IMR-90 (cell line): Measurements from ENCODE around the gene TBX4. TPM values are rescaled to one million over a fixed set of nuclear protein-coding genes. Genes with fewer than 3 reads are reported as not detected.

Experiments
- ATAC-seq: fragments of 200-7000 bp; cut with Tn5 transposase; 2 replicates; pipeline ENCODE4 v1.9.1; 2020; ENCODE audit warnings: low read depth, mild to moderate bottlenecking, moderate library complexity
- BruUV-seq: library from RNA; stranded (reverse); fragments of 400-500 nt; replicated peaks from 2 replicates; lab custom pipeline; 2021; lab: Mats Ljungman, UMichigan
- CTCF ChIA-PET: fragments of 300-600 bp; formaldehyde crosslinking; extraction: SDS; loops from one replicate; lab custom pipeline; 2021; ENCODE audit warnings: antibody characterized with exemption; lab: Yijun Ruan, JAX
- POLR2A ChIA-PET: fragments of 300-600 bp; sonication (Branson Sonifier 250); formaldehyde crosslinking; loops from one replicate; lab custom pipeline; 2022; ENCODE audit warnings: antibody characterized with exemption; ENCODE audit not compliant: unreplicated experiment; lab: Charles Lee
- DNase-seq: peaks from one replicate; pipeline ENCODE4 v3.0.0; 2013
- H2AFZ ChIP-seq: replicated peaks from 2 replicates; pipeline ENCODE3; 2013; ENCODE audit warnings: low read length, mild to moderate bottlenecking; ENCODE audit not compliant: poor library complexity
- H2AK5ac ChIP-seq: 2 replicates; pipeline ENCODE4 v1.6.1; 2013; ENCODE audit warnings: low read depth, low read length, inconsistent platforms
- H2AK9ac ChIP-seq: replicated peaks from 2 replicates; pipeline ENCODE3; 2013; ENCODE audit warnings: mild to moderate bottlenecking, low read depth, low read length, moderate library complexity; ENCODE audit not compliant: poor library complexity
- H2BK120ac ChIP-seq: 2 replicates; pipeline ENCODE4 v1.6.1; 2013; ENCODE audit warnings: low read depth, low read length, inconsistent platforms
- H2BK15ac ChIP-seq: 3 replicates; pipeline ENCODE4 v1.6.1; 2013; ENCODE audit warnings: low read depth, low read length, inconsistent platforms
- H2BK20ac ChIP-seq: 2 replicates; pipeline ENCODE4 v1.6.1; 2013; ENCODE audit warnings: low read depth, mild to moderate bottlenecking, inconsistent platforms, low read length, moderate library complexity
- H2BK5ac ChIP-seq: 2 replicates; pipeline ENCODE4 v1.6.1; 2013; ENCODE audit warnings: mild to moderate bottlenecking, low read depth, low read length, inconsistent platforms; ENCODE audit not compliant: poor library complexity, severe bottlenecking
- H3K14ac ChIP-seq: replicated peaks from 2 replicates; pipeline ENCODE4 v1.6.1; 2013; ENCODE audit warnings: low read depth, low read length, inconsistent platforms
- H3K18ac ChIP-seq: 2 replicates; pipeline ENCODE4 v1.6.1; 2013; ENCODE audit warnings: low read depth, low read length, control low read depth
- H3K23ac ChIP-seq: 2 replicates; pipeline ENCODE4 v1.6.1; 2013; ENCODE audit warnings: low read depth, low read length, inconsistent platforms
- H3K27ac ChIP-seq: 2 replicates; pipeline ENCODE4 v1.5.1; 2013; ENCODE audit warnings: mild to moderate bottlenecking, control low read depth, low read length; ENCODE audit not compliant: insufficient read depth
- H3K27me3 ChIP-seq: 2 replicates; pipeline ENCODE4 v1.6.1; 2013; ENCODE audit warnings: low read length; ENCODE audit not compliant: control insufficient read depth, insufficient read depth
- H3K36me3 ChIP-seq: 2 replicates; pipeline ENCODE4 v1.6.1; 2013; ENCODE audit warnings: low read length, mixed read lengths; ENCODE audit not compliant: control insufficient read depth, insufficient read depth
- H3K4ac ChIP-seq: 2 replicates; pipeline ENCODE4 v1.6.1; 2013; ENCODE audit warnings: low read depth, low read length, inconsistent platforms
- H3K4me1 ChIP-seq: 2 replicates; pipeline ENCODE4 v1.6.1; 2013; ENCODE audit warnings: low read length, mixed read lengths; ENCODE audit not compliant: control insufficient read depth, insufficient read depth
- H3K4me2 ChIP-seq: 2 replicates; pipeline ENCODE4 v1.6.1; 2013; ENCODE audit warnings: low read depth, mild to moderate bottlenecking, control low read depth, low read length, moderate library complexity
- H3K4me3 ChIP-seq: 2 replicates; pipeline ENCODE4 v1.5.1; 2013; ENCODE audit warnings: low read depth, mild to moderate bottlenecking, control low read depth, low read length, moderate library complexity; ENCODE audit not compliant: insufficient read depth
- H3K56ac ChIP-seq: 2 replicates; pipeline ENCODE4 v1.6.1; 2013; ENCODE audit warnings: low read length, inconsistent platforms; ENCODE audit not compliant: insufficient read depth; ENCODE audit errors: extremely low read depth
- H3K79me1 ChIP-seq, 2 experiments: 2 replicates each; pipeline ENCODE4 v1.6.1; 2013; ENCODE audit warnings: low read length in 2 of 2, inconsistent platforms in 1 of 2, low read depth in 1 of 2
- H3K9ac ChIP-seq: 2 replicates; pipeline ENCODE4 v1.6.1; 2013; ENCODE audit warnings: low read depth, low read length, control low read depth
- H3K9me1 ChIP-seq: 2 replicates; pipeline ENCODE4 v1.6.1; 2013; ENCODE audit warnings: low read length, inconsistent platforms; ENCODE audit not compliant: insufficient read depth
- H3K9me3 ChIP-seq: 2 replicates; pipeline ENCODE4 v1.6.1; 2013; ENCODE audit warnings: low read length; ENCODE audit not compliant: control insufficient read depth, insufficient read depth
- H4K20me1 ChIP-seq: 2 replicates; pipeline ENCODE4 v1.6.1; 2013; ENCODE audit warnings: low read length, inconsistent platforms; ENCODE audit not compliant: insufficient read depth
- H4K5ac ChIP-seq: 2 replicates; pipeline ENCODE4 v1.6.1; 2013; ENCODE audit warnings: mild to moderate bottlenecking, low read depth, low read length, control low read depth
- H4K8ac ChIP-seq, 2 experiments: 2 replicates each; pipeline ENCODE4 v1.6.1; 2013; ENCODE audit warnings: low read depth in 2 of 2, low read length in 2 of 2, control low read depth in 1 of 2, inconsistent platforms in 1 of 2
- H4K91ac ChIP-seq: 2 replicates; pipeline ENCODE4 v1.6.1; 2013; ENCODE audit warnings: low read depth, low read length, inconsistent platforms; ENCODE audit not compliant: insufficient read depth
- BHLHE40 ChIP-seq: fragments of 150-350 bp; IDR thresholded peaks from 2 replicates; pipeline ENCODE4 v1.6.1; 2016; ENCODE audit warnings: mild to moderate bottlenecking, low read depth, low read length
- CEBPB ChIP-seq: IDR thresholded peaks from 2 replicates; pipeline ENCODE4 v1.6.1; 2012; ENCODE audit warnings: low read depth, low read length, improper control_type of control experiment
- CHD1 ChIP-seq: IDR thresholded peaks from 2 replicates; pipeline ENCODE4 v1.6.1; 2012; ENCODE audit warnings: low read depth, low read length, improper control_type of control experiment
- CTCF ChIP-seq: conservative IDR thresholded peaks from 2 replicates; pipeline ENCODE4 v1.5.1; 2012; ENCODE audit warnings: mild to moderate bottlenecking, low read depth, low read length, improper control_type of control experiment
- ELK1 ChIP-seq: fragments of 150-350 bp; IDR thresholded peaks from 2 replicates; pipeline ENCODE4 v1.6.1; 2016; ENCODE audit warnings: low read depth, mild to moderate bottlenecking, low read length, moderate library complexity, borderline replicate concordance
- FOS ChIP-seq: fragments of 150-350 bp; IDR thresholded peaks from 2 replicates; pipeline ENCODE4 v1.6.1; 2016; ENCODE audit warnings: low read depth, low read length
- MAFK ChIP-seq: IDR thresholded peaks from 2 replicates; pipeline ENCODE4 v1.6.1; 2012; ENCODE audit warnings: low read depth, low read length, improper control_type of control experiment
- MAZ ChIP-seq: IDR thresholded peaks from 2 replicates; pipeline ENCODE4 v1.6.1; 2012; ENCODE audit warnings: low read depth, mild to moderate bottlenecking, low read length, improper control_type of control experiment, moderate library complexity, borderline replicate concordance
- MXI1 ChIP-seq: IDR thresholded peaks from 2 replicates; pipeline ENCODE4 v1.6.1; 2012; ENCODE audit warnings: low read depth, mild to moderate bottlenecking, low read length, moderate library complexity, borderline replicate concordance
- NFE2L2 ChIP-seq: fragments of 150-350 bp; IDR thresholded peaks from 2 replicates; pipeline ENCODE4 v1.6.1; 2016; ENCODE audit warnings: low read depth, mild to moderate bottlenecking, low read length
- POLR2A ChIP-seq: IDR thresholded peaks from 2 replicates; pipeline ENCODE4 v1.6.1; 2012; ENCODE audit warnings: mild to moderate bottlenecking, low read depth, low read length
- RAD21 ChIP-seq: IDR thresholded peaks from 2 replicates; pipeline ENCODE4 v1.6.1; 2012; ENCODE audit warnings: low read length, improper control_type of control experiment
- RCOR1 ChIP-seq: IDR thresholded peaks from 2 replicates; pipeline ENCODE4 v1.6.1; 2012; ENCODE audit warnings: mild to moderate bottlenecking, low read length, improper control_type of control experiment; ENCODE audit not compliant: insufficient replicate concordance
- RFX5 ChIP-seq: IDR thresholded peaks from 2 replicates; pipeline ENCODE4 v1.8.0; 2012; ENCODE audit warnings: low read depth, mild to moderate bottlenecking, low read length, moderate library complexity
- SMC3 ChIP-seq: fragments of 150-350 bp; IDR thresholded peaks from 2 replicates; pipeline ENCODE4 v1.6.1; 2016; ENCODE audit warnings: low read depth, mild to moderate bottlenecking, antibody characterized with exemption, low read length, moderate library complexity
- USF2 ChIP-seq: fragments of 150-350 bp; IDR thresholded peaks from 2 replicates; pipeline ENCODE4 v1.6.1; 2017; ENCODE audit warnings: mild to moderate bottlenecking, antibody characterized with exemption, low read length, low read depth
- WGBS, 2 experiments: methylation state at CpG; one replicate each; pipeline versions ENCODE4 v1.1.5 to v1.1.7; 2013; ENCODE audit warnings: missing lambda C conversion rate in 2 of 2; ENCODE audit not compliant: insufficient read length in 1 of 2; ENCODE audit errors: extremely low coverage in 2 of 2; 5-methylcytosine and 5-hydroxymethylcytosine counted together
- dilution Hi-C: fragments of 300-500 bp; cut with HindIII; formaldehyde crosslinking; loops from one replicate; pipeline ENCODE4 v1.14.3; 2018; ENCODE audit warnings: low sequenced_read_pairs; ENCODE audit not compliant: unreplicated experiment
- in situ Hi-C: fragments of 300-500 bp; cut with MboI; formaldehyde crosslinking; loops from 3 replicates; pipeline ENCODE4 v1.14.3; 2019; ENCODE audit warnings: low sequenced_read_pairs, inconsistent platforms, mixed read lengths
- intact Hi-C: fragments of 100-400 bp; cut with micrococcal nuclease; formaldehyde crosslinking; loops from 2 replicates; pipeline ENCODE4 v1.10.0; 2022
- polyA plus RNA-seq, 3 experiments: library from polyadenylated mRNA; depleted of rRNA; stranded (reverse); fragments of >200 nt; gene quantifications; 2 replicates each; pipeline ENCODE4 v1.2.3, GENCODE V29; 2012; ENCODE audit warnings: low replicate concordance in 1 of 3
- total RNA-seq: library from RNA; depleted of rRNA; stranded (reverse); fragments of >200 nt; gene quantifications from 2 replicates; pipeline ENCODE4 v1.2.3, GENCODE V29; 2012

The TBX4 gene
- total and polyA plus RNA-seq, 2 of the 4 experiments (the other 2 are of a cell fraction), result 0.05 TPM; not detected in 1

GRCh38 chr17:61514491-61514890 is 62.3 kb downstream of the TBX4 start:
- H3K18ac ChIP-seq, result no peak overlapping the region
- H2AFZ ChIP-seq, result no peak overlapping the region
- no peak overlapping the region for H3K27ac ChIP-seq
- no peak overlapping the region for H2BK15ac ChIP-seq
- H2BK5ac ChIP-seq, result no peak overlapping the region
- H3K4me1 ChIP-seq, result no peaks in the 10 kb centered on the region
- H3K4ac ChIP-seq, result no peak overlapping the region
- no peak overlapping the region for H3K14ac ChIP-seq
- no peak for DNase-seq
- no peaks in the 10 kb centered on the region for H4K20me1 ChIP-seq
- no peak overlapping the region for H4K91ac ChIP-seq
- no peaks in the 10 kb centered on the region for H3K9me3 ChIP-seq
- ChIA-PET CTCF (interaction anchor here (0.6 kb wide), 1 partner anchor 452 kb away, joined by 3 read pairs; no protein-coding TSS in a partner anchor), POLR2A (no interaction called here)
- dilution Hi-C loops, result no loop called here
- BruUV-seq, result no TSS peak
- WGBS, 2 experiments, result no CpG with 5 or more reads among the region's 4 CpGs
- H3K79me1 ChIP-seq, result no peaks in the 10 kb centered on the region
- no peak for ATAC-seq
- H4K5ac ChIP-seq, result no peak overlapping the region
- no peak overlapping the region for H2AK5ac ChIP-seq
- H3K56ac ChIP-seq, result no peak overlapping the region
- no peak overlapping the region for H3K4me3 ChIP-seq
- in situ Hi-C loops, result no loop called here
- H3K9me1 ChIP-seq, result no peaks in the 10 kb centered on the region
- peaks cover 8% of the 10 kb centered on the region for H3K27me3 ChIP-seq
- no peak overlapping the region for H2BK20ac ChIP-seq
- H3K9ac ChIP-seq, result no peak overlapping the region
- no peak overlapping the region for H2AK9ac ChIP-seq
- intact Hi-C loops, result no loop called here
- no peak overlapping the region for H3K23ac ChIP-seq
- H4K8ac ChIP-seq, result no peak overlapping the region
- H2BK120ac ChIP-seq, result no peak overlapping the region
- H3K4me2 ChIP-seq, result no peak overlapping the region
- no peaks in the 10 kb centered on the region for H3K36me3 ChIP-seq
- TF ChIP-seq MXI1, result no peak
- TF ChIP-seq RCOR1, result no peak
- TF ChIP-seq POLR2A, result no peak
- no peak for TF ChIP-seq USF2
- TF ChIP-seq CHD1, result no peak
- TF ChIP-seq BHLHE40, result no peak
- TF ChIP-seq MAFK, result no peak
- no peak for TF ChIP-seq FOS
- no peak for TF ChIP-seq RFX5
- no peak for TF ChIP-seq CEBPB
- no peak for TF ChIP-seq NFE2L2
- TF ChIP-seq ELK1, result no peak
- TF ChIP-seq CTCF, result no peak
- no peak for TF ChIP-seq SMC3
- no peak for TF ChIP-seq RAD21
- no peak for TF ChIP-seq MAZ
